ENCODE measurements around the gene JAKMIP3. TPM values are rescaled to one million over a fixed set of nuclear protein-coding genes. Genes with fewer than 3 reads are reported as not detected.

The JAKMIP3 gene
- total and polyA plus RNA-seq, 10 of the 15 experiments (the other 5 are each of a cell fraction or from before 2014, with no cell fraction given) = 0.01 TPM; not detected in 7

DNA sequence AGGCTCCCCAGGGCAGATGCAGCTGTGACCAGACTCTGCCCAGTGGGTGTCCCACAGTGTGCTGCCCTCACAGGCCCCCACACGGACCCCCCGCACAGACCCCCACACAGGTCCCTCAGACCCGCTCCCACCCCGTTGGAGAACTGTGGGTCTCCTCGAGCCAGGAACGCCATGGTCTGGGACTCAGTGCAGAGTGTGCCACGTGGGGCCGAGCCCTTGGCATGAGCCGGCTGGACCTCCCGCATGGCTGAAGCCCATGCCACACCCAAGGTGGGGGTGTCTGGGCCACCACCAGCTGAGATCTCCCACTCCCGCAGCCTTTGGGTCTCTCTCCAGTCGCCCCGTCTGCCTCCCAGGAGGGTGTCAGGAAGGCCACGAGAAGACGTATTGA, 34.3 kb downstream of the JAKMIP3 start:
- ChIA-PET POLR2A (no interaction called here), CTCF (no interaction called here), RAD21 (ENCODE audit: unreplicated experiment) (no interaction called here), SMC1A (ENCODE audit: uncharacterized antibody, unreplicated experiment) (no interaction called here)
- WGBS (ENCODE audit: insufficient coverage, insufficient replicate concordance, low lambda C conversion rate, missing lambda C conversion rate) = 69% methylated on average over 12 of the region's 15 CpGs
- Histone ChIP-seq H3K27me3 (replicated peaks in 1 of 2; ENCODE audit: control insufficient read depth in 2 of 2, insufficient read depth in 2 of 2, low read length in 1 of 2) (no peaks in the 10 kb centered on the region), H3K4me3 (no peak overlapping the region), H3K4me1 (ENCODE audit: control insufficient read depth, insufficient read depth, low read length) (no peaks in the 10 kb centered on the region), H3K4me2 (ENCODE audit: control insufficient read depth, insufficient read depth) (no peak overlapping the region), H3K9ac (ENCODE audit: control insufficient read depth, insufficient read depth, low read length) (no peak overlapping the region), H3K27ac (ENCODE audit: control insufficient read depth, insufficient read depth) (no peak overlapping the region), H3K79me2 (ENCODE audit: control insufficient read depth, insufficient read depth, low read length) (no peaks in the 10 kb centered on the region), H3K9me3 (replicated peaks; ENCODE audit: control insufficient read depth, insufficient read depth, low read length) (no peaks in the 10 kb centered on the region), H3K36me3 (ENCODE audit: control insufficient read depth in 2 of 2, insufficient read depth in 2 of 2, low read length in 1 of 2) (no peaks in the 10 kb centered on the region), H2AFZ (ENCODE audit: control insufficient read depth, low read depth, low read length) (no peak overlapping the region), H4K20me1 (ENCODE audit: control insufficient read depth, insufficient read depth) (no peaks in the 10 kb centered on the region)
- no peak for ATAC-seq
- no peak for FAIRE-seq
- no TSS peak for BruUV-seq (replicated peaks)
- DNase-seq (ENCODE audit: low read depth, low spot score) = no peak
- intact Hi-C loops (cut with micrococcal nuclease; ENCODE audit: unreplicated experiment) (no loop called here), in situ Hi-C loops (cut with MboI) (no loop called here)
- no peak for TF ChIP-seq TAF1 (IDR thresholded peaks at IDR 0.05; ENCODE audit: borderline replicate concordance, low read depth, low read length)
- TF ChIP-seq GABPA (IDR thresholded peaks at IDR 0.05; ENCODE audit: low read depth) = no peak

DNA sequence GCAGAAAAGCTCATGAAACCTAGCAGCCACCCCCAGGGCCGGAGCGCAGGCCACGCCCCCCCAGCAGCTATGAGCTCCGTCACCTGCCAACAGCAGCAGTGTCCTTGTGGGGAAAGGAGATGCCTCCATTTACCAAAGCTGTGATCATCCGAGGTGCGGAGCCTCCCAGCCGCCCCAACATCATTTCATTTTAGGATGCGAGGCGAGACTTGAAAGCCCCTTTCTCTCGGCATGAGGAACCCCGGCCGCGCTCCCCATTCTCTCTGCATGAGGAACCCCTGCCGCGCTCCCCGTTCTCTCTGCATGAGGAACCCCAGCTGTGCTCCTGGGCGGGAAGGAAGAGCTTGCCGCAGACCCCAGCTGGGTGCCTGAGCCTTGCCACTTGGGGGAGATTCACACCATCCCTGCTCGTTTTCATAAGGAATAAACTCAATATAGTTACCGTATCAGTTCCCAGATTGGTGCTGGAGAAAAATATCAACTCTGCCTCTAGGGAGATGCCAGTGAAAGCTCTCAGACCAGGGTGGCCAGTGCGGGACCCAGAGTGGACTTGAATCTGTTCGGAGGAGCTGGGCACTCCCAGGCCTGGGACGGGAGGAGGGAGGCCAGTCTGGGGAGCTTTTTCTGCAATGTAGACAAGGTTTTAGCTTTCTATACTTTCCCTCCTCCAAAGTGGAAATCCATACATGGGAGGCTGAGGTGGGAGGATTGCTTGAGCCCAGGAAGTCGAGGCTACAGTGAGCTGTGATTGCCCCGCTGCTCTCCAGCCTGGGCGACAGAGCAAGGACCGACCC, 35.0 kb downstream of the JAKMIP3 start:
- Histone ChIP-seq H3K4me1 (ENCODE audit: control insufficient read depth, insufficient read depth, low read length) (no peaks in the 10 kb centered on the region), H3K36me3 (ENCODE audit: control insufficient read depth in 2 of 2, insufficient read depth in 2 of 2, low read length in 1 of 2) (no peaks in the 10 kb centered on the region), H3K9ac (ENCODE audit: control insufficient read depth, insufficient read depth, low read length) (no peak overlapping the region), H3K9me3 (replicated peaks; ENCODE audit: control insufficient read depth, insufficient read depth, low read length) (no peaks in the 10 kb centered on the region), H3K4me2 (ENCODE audit: control insufficient read depth, insufficient read depth) (no peak overlapping the region), H3K27me3 (replicated peaks in 1 of 2; ENCODE audit: control insufficient read depth in 2 of 2, insufficient read depth in 2 of 2, low read length in 1 of 2) (no peaks in the 10 kb centered on the region), H2AFZ (ENCODE audit: control insufficient read depth, low read depth, low read length) (no peak overlapping the region), H4K20me1 (ENCODE audit: control insufficient read depth, insufficient read depth) (no peaks in the 10 kb centered on the region), H3K79me2 (ENCODE audit: control insufficient read depth, insufficient read depth, low read length) (no peaks in the 10 kb centered on the region), H3K4me3 (no peak overlapping the region), H3K27ac (ENCODE audit: control insufficient read depth, insufficient read depth) (no peak overlapping the region)
- FAIRE-seq = no peak
- POLR2A ChIA-PET = no interaction called here
- SMC1A ChIA-PET (ENCODE audit: uncharacterized antibody, unreplicated experiment) = no interaction called here
- RAD21 ChIA-PET (ENCODE audit: unreplicated experiment) = no interaction called here
- no peak for ATAC-seq
- TF ChIP-seq NR2C2 (IDR thresholded peaks at IDR 0.05; ENCODE audit: borderline replicate concordance, control insufficient read depth, insufficient read length, low read depth) = no peak
- no peak for TF ChIP-seq BCL11A (IDR thresholded peaks at IDR 0.05; ENCODE audit: low read depth, low read length)
- TF ChIP-seq IKZF1 (conservative IDR thresholded peaks at IDR 0.05) = no peak
- no peak for TF ChIP-seq SMARCA5 (IDR thresholded peaks at IDR 0.05)
- DNase-seq (ENCODE audit: low read depth, low spot score) = no peak
- in situ Hi-C loops (cut with MboI) = no loop called here
- CTCF ChIA-PET = no interaction called here
- WGBS (ENCODE audit: insufficient coverage, insufficient replicate concordance, low lambda C conversion rate, missing lambda C conversion rate) = 51% methylated on average over 27 of the region's 27 CpGs
- intact Hi-C loops (cut with micrococcal nuclease; ENCODE audit: unreplicated experiment) = no loop called here
- BruUV-seq (replicated peaks) = no TSS peak

Measured in GM12878 (cell line).